Measurements from ENCODE around the gene ZNF556.

Gene ZNF556

DNA sequence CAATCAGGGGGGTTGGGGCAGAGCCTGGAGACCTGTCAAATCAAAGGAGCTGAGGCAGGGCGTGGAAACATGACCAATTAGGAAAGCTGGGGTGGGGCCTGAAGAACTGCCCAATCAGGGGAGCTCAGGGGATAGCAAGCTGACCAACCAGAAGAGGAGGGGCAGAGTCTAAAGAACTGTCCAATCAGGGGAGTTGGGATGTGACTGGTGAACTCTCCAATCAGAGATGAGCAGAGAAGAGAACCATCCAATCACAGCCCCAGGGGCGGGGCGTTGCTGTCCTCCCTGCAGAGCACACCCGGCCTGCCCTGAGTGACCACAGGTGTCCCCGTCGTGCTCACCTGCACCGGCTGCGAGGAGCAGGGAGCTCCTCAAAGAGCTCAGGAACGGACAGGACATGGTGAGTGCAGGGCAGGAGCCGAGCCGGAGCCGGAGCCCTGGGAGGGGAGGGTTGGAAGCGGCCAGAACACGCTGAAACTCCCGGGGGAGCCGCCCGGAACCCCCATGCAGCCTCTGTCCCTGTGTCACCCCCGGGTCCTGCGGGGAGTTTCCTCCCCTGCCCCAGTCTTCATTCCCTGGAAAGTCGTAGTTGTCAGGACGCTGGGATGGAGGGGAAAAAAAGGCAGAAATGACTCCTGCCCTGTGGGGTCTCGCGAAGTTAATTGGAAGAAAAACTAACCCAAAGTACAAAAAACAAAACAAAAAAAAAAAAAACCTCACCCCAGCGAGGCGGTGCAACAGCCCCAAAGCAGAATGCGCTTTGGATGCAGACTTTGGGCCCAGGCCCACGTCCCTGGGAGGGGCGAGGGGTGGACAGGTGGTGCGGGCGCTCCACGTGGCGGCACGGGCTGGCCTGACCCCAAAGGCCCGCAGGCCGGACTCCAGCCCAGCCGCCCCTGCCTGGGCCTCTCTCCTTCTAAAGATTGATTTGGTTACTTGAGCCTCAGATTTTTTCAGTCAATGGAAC is at the start of gene ZNF556:
Gene ZNF556, plus strand, starts transcription at position 311 of the 967 bp plus-strand sequence. Its CDS starts 87 bp downstream, at position 398.
- TF ChIP-seq ISL1 (CRISPR knock-in tag; IDR thresholded peaks at IDR 0.05) = no peak
- TF ChIP-seq TOX (CRISPR knock-in tag; IDR thresholded peaks at IDR 0.05; ENCODE audit: borderline replicate concordance) = no peak
- 0 out of 2 replicates have a peak, but pooled peaks have one; percentile 29 for TF ChIP-seq PPARA (CRISPR knock-in tag; IDR thresholded peaks at IDR 0.05; ENCODE audit: borderline replicate concordance)
- TF ChIP-seq, protein P1, sequence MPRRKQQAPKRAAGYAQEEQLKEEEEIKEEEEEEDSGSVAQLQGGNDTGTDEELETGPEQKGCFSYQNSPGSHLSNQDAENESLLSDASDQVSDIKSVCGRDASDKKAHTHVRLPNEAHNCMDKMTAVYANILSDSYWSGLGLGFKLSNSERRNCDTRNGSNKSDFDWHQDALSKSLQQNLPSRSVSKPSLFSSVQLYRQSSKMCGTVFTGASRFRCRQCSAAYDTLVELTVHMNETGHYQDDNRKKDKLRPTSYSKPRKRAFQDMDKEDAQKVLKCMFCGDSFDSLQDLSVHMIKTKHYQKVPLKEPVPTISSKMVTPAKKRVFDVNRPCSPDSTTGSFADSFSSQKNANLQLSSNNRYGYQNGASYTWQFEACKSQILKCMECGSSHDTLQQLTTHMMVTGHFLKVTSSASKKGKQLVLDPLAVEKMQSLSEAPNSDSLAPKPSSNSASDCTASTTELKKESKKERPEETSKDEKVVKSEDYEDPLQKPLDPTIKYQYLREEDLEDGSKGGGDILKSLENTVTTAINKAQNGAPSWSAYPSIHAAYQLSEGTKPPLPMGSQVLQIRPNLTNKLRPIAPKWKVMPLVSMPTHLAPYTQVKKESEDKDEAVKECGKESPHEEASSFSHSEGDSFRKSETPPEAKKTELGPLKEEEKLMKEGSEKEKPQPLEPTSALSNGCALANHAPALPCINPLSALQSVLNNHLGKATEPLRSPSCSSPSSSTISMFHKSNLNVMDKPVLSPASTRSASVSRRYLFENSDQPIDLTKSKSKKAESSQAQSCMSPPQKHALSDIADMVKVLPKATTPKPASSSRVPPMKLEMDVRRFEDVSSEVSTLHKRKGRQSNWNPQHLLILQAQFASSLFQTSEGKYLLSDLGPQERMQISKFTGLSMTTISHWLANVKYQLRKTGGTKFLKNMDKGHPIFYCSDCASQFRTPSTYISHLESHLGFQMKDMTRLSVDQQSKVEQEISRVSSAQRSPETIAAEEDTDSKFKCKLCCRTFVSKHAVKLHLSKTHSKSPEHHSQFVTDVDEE (CRISPR knock-in tag; IDR thresholded peaks at IDR 0.05) = peak; percentile 78; the same call in 1 of the 2 replicates
- TF ChIP-seq ZNF565 (CRISPR knock-in tag; conservative IDR thresholded peaks at IDR 0.05; ENCODE audit: low read depth) = no peak
- peak; percentile 99 for ATAC-seq

DNA sequence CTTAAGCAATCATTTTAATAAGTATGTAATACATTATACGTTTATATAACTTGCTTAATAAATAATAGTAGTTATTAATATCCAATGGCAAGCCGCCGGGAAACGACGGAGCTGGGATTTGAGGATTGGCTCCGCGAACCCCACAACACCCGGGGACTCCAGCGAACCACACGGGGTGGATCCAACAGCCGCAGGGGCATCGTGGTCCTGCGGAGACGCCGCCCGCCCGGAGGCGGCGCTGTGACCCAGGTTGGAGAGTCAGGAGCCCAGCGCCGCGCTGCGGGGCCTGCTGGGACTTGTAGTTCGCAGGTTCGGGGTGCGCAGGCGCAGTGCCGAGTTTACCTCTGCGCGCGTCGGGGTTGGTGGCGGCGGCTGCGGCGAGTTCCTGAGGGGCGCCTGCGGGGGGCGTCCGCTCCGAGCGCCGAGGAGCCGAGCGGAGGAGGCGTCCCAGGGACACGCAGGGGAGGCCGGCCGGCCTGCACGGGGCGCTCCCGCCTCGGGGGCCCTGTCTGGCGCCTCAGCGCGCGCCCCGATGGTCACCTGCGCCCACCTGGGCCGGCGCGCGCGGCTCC is 47.5 kb upstream of the ZNF556 start, which contains the start of gene ZNF554:
Gene ZNF554, plus strand, starts transcription at position 329 of the 572 bp plus-strand sequence. Its CDS starts 204 bp downstream, at position 533.
- TF ChIP-seq PATZ1 (CRISPR knock-in tag; IDR thresholded peaks at IDR 0.05; ENCODE audit: borderline replicate concordance) (no peak), ZNF8 (CRISPR knock-in tag; IDR thresholded peaks at IDR 0.05) (no peak), ISL1 (CRISPR knock-in tag; IDR thresholded peaks at IDR 0.05) (no peak), ZFP30 (CRISPR knock-in tag; IDR thresholded peaks at IDR 0.05) (no peak), ESRRG (CRISPR knock-in tag; IDR thresholded peaks at IDR 0.05) (no peak), ZNF565 (CRISPR knock-in tag; conservative IDR thresholded peaks at IDR 0.05; ENCODE audit: low read depth) (no peak), ZFP3 (CRISPR knock-in tag; IDR thresholded peaks at IDR 0.05) (0 out of 2 replicates have a peak, but pooled peaks have one; percentile 37)
- TF ChIP-seq, protein P1 (CRISPR knock-in tag; IDR thresholded peaks at IDR 0.05) = peak; percentile 28; the same call in 1 of the 2 replicates
- peak; percentile 98 for ATAC-seq

DNA sequence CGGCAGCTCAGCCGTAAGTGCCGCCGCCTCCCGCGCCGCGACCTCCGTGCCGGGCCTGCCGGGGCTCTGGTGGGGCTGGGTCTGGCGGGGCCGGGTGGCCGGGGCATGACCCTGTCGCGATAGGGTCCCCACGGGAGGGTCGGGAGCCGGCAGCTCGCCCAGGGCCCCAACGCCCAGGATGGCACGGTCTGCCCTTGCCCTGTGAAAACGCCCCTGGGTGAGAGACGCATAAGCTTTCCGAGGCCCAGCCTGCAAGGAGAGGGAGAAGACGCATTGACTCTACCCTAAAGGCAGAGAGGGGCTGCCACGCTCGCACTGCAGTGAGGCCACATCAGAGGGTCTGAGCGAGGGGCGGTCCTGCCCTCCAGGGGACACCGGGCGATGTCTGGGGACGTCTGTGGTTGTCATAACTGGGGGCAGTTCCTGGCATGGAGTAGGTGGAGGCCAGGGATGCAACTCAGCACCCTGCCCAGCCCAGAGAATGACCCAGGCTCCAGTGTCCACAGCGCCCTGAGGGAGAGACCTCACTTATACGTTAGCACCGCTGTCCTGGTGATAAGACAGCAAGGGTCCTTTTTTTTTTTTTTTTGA is 46.9 kb upstream of the ZNF556 start:
- ATAC-seq = peak; percentile 51
- no peak for TF ChIP-seq TCF4 (CRISPR knock-in tag; IDR thresholded peaks at IDR 0.05; ENCODE audit: borderline replicate concordance)
- no peak for TF ChIP-seq PPARA (CRISPR knock-in tag; IDR thresholded peaks at IDR 0.05; ENCODE audit: borderline replicate concordance)
- TF ChIP-seq, protein P1 (CRISPR knock-in tag; IDR thresholded peaks at IDR 0.05) = no peak
- TF ChIP-seq, protein P2, sequence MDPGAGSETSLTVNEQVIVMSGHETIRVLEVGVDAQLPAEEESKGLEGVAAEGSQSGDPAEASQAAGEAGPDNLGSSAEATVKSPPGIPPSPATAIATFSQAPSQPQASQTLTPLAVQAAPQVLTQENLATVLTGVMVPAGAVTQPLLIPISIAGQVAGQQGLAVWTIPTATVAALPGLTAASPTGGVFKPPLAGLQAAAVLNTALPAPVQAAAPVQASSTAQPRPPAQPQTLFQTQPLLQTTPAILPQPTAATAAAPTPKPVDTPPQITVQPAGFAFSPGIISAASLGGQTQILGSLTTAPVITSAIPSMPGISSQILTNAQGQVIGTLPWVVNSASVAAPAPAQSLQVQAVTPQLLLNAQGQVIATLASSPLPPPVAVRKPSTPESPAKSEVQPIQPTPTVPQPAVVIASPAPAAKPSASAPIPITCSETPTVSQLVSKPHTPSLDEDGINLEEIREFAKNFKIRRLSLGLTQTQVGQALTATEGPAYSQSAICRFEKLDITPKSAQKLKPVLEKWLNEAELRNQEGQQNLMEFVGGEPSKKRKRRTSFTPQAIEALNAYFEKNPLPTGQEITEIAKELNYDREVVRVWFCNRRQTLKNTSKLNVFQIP (CRISPR knock-in tag; IDR thresholded peaks at IDR 0.05; ENCODE audit: borderline replicate concordance, low read depth) = no peak
- no peak for TF ChIP-seq SNAI2 (CRISPR knock-in tag; IDR thresholded peaks at IDR 0.05)
- TF ChIP-seq ISL1 (CRISPR knock-in tag; IDR thresholded peaks at IDR 0.05) = no peak
- no peak for TF ChIP-seq ZC3H10 (CRISPR knock-in tag; IDR thresholded peaks at IDR 0.05)
- no peak for TF ChIP-seq GLIS3 (CRISPR knock-in tag; IDR thresholded peaks at IDR 0.05)
- TF ChIP-seq ARNTL (CRISPR knock-in tag; IDR thresholded peaks at IDR 0.05; ENCODE audit: borderline replicate concordance, low read depth) = no peak
